Activated T-cell treated with anti-CD3 and anti-CD28 coated beads for 4 hours (primary cell): ENCODE measurements around the gene NUTM2A.
A peak's percentile ranks its signal among the peaks of the same experiment; 100 is the strongest.
"Not testable (repeated sequence)": the region's sequence is repeated elsewhere in the genome, so short reads cannot be mapped to it uniquely, and the experiment has no call there.

ENCODE experiments used
- DNase-seq: peaks from one replicate; pipeline ENCODE4 v3.0.0-alpha.2; 2020

The NUTM2A gene, protein sequence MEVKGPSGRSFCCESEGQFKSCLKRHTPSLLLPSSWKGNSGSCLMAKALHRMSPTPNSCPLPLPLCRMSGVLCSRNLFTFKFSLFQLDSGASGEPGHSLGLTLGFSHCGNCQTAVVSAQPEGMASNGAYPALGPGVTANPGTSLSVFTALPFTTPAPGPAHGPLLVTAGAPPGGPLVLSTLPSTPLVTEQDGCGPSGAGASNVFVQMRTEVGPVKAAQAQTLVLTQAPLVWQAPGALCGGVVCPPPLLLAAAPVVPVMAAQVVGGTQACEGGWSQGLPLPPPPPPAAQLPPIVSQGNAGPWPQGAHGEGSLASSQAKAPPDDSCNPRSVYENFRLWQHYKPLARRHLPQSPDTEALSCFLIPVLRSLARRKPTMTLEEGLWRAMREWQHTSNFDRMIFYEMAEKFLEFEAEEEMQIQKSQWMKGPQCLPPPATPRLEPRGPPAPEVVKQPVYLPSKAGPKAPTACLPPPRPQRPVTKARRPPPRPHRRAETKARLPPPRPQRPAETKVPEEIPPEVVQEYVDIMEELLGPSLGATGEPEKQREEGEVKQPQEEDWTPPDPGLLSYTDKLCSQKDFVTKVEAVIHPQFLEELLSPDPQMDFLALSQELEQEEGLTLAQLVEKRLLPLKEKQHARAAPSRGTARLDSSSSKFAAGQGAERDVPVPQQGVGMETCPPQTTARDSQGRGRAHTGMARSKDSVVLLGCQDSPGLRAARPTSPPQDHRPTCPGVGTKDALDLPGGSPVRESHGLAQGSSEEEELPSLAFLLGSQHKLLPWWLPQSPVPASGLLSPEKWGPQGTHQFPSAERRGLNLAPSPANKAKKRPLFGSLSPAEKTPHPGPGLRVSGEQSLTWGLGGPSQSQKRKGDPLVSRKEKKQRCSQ

DNA sequence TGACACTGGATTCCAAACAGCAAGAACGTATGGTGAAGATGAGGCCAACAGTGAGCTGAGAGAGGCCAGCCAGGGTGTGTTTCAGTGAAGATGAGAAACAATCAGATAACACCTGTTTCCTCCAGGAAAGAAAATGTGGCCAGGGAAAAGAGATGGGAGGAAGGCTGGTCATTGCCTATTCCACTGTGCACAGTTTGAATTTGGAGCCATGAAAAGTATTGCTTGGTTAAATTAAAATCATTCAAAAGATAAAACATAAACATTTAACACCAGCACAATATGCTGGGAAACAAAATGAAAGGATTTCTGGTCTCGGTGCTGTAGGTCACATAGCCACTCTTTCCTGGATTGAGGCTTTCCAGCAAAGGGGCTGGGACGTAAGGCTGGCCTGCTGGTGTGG lies at the start of gene NUTM2A:
Gene NUTM2A, plus strand, starts transcription at position 301 of the 400 bp plus-strand sequence. CDS start 383 bp downstream, outside the sequence.
- DNase-seq: not testable (repeated sequence)

DNA sequence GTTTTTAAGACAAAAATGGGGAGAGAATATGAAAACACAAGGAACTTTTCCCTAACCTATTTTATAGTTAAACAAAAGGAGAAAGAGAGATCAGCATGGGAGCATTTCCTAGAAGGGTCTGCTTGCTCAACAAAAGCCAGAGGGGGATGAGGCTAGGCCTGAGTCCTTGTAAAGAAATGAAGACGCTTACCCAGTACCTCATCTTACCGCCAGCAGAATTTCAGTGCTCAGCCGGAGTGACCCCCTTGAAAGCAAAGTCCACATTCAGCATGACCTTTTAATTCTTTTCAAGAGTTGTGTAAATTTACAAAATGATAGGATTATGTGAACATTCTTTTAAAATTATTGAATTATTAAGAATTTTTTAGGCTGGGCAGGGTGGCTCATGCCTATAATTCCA lies 47.7 kb upstream of the NUTM2A start:
- DNase-seq: not testable (repeated sequence)

DNA sequence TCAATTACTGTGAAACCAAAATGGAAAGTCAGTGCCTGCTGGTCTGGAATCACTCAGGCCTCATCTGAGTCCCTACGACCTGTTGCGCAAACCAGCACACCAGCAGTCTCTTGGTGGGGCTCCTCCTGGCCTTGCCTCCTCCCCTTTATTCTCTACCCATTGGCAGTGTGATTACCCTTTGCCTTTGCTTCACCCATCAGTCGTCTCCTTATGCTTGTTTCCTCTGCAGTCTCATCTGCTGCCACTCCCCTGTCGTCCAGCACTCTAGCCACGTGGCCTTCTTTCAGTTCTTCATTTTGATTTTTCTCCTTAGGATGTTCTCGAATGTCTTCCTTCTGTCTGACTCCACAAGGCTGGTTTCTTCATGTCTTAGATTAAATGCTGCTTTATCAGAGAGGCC lies 40.8 kb upstream of the NUTM2A start:
- not testable (repeated sequence) for DNase-seq

DNA sequence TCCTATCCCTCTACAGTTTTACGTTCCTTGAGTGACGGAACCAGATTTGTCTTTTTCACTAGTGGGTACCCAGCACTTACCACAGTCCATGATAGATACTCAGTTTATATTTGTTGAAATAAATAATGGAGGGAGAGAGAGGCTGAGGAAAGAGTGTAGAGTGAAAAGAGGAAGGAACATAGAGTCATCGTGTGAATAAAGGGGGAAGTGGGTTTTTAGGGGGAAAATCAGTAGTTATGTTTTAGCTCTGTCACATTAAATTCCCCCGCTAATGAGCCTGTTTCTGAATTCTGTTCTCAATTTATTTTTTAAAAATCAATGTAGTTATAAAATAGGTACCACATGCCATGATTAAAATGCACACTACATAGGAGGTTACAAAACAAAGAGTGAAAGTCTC lies 39.2 kb upstream of the NUTM2A start:
- DNase-seq: not testable (repeated sequence)

DNA sequence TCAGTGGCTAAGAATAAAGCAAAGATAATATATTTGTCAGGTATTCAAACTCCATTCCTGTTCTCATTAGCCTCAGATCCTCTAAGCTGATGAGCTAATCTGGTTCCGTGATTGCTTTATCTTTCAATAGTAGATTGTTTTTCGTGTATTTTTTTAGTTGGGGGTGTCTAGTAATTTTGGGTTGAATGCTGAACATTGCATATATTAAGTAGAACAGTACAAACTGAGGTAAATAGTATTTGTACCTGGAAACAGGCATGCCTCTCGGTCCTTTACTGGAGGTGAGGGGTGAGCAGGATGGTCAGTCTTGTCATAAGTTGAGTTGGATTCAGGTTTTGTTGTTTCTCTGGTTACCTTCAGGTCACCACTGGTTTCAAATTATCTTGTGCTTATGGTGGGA lies 37.7 kb upstream of the NUTM2A start:
- DNase-seq: not testable (repeated sequence)

DNA sequence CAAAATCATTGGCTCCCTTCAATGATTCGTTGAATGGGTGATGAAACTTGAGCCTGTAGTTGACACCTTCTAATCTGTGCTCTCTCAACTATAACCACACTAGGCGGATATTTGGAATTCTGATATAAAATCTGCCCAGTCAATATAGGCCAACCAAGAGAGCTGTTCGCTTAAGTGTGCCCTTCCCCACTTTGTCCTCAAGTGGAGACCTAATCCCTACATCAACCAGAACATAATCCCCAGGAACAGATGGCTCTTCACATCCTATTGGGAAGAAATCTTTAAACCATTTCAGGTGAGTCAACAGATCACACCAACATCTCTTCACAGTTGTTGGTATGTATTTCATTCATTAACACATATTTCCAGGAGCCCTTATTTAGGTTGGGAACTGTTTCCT lies 33.4 kb upstream of the NUTM2A start:
- not testable (repeated sequence) for DNase-seq

DNA sequence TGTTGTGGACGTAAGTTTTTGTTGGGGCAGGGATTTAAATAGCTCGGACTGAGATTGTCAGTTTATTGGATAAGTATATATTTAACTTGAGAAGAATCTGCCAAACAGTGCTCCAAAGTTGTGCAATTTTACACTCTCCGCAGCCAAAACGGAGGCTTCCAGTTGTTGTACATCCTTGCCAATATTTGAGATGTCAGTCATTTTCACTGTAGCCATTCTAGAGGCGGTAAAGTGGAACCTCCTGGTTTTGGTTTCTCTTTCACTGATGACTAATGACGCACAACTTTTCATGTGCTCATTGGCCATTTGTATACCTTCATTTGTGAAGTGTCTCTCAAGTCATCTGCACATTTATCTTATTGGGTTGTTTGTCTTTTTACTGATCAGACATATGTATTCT lies 24.3 kb upstream of the NUTM2A start:
- peak; percentile 4 for DNase-seq

DNA sequence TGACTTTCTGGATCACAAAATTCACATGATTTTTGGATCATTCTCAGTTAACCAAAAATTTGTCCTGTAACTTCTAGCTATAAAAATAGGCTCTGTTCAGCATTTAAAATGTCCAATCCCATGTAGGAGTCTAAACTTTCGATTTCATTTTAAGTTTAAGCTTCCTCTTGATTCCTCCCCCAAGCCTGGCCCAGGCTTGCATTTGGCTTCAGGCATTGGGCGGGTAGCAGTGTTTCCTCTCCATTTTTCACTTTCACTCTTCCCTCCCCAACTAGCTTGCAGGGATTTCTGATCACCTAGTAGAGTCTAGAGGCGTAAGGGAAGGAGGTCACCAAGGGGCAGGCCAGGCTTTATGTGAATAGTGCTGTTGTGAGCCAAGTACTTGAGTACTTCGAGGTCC lies 20.4 kb upstream of the NUTM2A start:
- DNase-seq: not testable (repeated sequence)

DNA sequence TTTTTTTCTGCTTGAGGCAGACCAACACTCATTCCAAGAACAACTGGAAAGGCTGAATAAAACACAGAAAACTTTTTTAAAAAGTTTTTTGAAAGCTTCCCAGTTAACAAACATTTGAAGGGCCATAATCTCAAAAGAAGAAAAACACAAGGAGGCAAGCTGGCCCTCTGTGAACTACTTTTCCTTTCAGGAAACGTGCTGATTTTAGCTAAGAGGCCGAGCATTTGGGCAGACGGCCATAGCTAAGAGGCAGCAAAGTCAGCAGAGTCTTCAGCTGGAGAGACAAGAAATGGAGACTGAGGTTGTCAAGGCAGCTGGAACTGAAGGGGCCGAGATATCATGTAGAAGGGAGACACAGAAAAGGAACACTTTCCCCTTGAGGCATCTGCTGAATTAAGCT lies 18.3 kb upstream of the NUTM2A start:
- not testable (repeated sequence) for DNase-seq

DNA sequence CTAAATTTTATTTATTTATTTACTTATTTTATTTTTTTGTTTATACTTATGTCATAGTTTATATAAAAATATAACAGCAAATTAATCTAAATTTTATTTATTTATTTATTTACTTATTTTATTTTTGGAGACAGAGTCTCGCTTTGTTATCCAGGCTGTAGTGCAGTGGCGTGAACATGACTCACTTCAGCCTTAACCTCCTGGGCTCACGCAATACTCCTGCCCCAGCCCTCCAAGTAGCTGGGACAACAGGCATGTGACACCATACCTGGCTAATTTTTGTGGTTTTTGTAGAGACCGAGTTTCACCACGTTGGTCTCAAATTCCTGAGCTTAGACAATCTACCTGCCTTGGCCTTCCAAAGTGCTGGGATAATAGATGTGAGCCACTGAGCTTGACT lies 14.9 kb upstream of the NUTM2A start:
- not testable (repeated sequence) for DNase-seq

DNA sequence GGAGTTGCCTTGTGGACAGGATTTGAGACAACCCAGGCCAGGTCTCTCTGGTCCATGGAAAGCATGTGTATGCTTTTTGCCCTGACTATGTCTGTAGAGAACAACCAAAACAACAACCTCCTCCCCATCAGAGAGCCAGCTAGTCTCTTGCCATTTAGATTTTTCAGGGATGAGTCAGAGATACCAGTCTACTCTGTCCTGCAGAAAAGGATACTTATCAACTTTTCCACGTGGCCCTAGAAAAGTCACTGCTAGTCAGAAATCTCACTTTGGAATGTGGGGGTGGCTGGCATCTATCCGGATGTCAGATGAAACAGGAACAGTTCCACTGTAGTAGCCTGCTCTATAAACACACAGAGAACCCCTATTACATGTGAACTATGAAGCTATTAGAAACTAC lies 13.4 kb upstream of the NUTM2A start:
- not testable (repeated sequence) for DNase-seq

DNA sequence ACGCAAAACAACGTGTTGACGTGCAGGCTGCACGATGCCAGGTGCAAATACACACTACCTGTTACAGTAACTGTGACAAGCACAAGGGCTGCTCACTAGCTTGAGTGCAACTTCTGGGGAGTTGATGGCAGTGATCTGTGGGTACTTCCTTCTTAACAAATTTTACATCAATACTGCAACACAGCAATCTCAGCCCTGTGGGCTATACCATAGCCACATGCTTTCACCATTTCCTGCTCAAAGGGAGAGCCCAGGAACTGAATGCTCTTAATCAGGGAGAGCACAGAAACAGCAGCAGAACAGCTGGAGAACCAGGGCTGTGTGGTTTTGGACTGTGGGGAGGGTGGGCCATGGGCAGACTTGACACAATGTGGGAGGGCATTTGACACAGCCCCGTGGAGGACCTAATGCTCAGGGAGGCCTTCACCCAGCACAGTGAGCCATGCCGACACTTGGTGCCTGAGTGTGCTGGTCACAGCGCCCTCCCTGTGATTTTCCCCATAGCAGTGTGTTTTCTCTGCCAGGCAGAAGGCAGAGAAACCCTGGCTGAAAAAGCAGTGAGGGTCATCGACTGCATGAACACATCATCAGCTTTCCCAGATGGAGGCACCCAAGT lies 12.0 kb upstream of the NUTM2A start:
- DNase-seq: not testable (repeated sequence)

DNA sequence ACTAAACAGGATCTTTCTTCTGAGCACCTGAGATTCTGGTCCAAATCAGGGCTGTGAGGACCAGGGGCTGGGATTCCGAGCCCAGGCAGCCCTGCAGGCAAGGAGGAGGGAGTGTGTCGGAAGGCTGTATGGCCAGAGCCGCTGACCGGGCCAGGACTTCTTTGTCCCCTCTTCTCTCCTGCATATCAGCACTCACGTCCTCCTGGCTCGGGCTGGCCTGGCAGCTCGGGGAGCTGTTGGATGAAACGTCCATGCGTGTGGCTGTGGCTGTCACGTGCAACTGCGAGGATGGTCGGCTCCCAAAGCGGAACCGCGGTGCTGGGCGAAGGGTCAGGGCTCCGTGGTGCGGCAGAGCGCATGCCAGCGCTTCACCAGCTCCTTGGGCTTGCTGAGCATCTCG lies 11.4 kb upstream of the NUTM2A start:
- not testable (repeated sequence) for DNase-seq

DNA sequence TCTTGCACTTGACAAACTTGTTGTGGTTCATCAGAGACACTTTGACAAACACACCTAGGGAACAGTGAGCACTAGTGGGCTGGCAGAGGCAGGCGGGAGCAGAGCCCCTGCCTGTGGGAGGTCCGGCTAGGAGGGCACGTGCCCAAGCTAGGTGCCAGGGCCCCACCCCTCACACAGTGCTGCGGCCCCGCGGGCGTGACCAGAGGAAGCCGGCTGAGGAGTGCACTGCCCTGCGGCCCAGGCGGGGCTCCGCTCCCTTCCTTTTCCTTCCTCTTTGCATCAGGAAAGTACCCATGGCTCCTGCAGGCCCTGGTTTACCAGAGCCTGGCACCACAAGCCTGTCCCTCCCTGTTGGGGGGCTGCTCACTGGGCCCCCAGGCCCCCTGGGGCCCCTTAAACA lies 9.1 kb upstream of the NUTM2A start:
- not testable (repeated sequence) for DNase-seq

DNA sequence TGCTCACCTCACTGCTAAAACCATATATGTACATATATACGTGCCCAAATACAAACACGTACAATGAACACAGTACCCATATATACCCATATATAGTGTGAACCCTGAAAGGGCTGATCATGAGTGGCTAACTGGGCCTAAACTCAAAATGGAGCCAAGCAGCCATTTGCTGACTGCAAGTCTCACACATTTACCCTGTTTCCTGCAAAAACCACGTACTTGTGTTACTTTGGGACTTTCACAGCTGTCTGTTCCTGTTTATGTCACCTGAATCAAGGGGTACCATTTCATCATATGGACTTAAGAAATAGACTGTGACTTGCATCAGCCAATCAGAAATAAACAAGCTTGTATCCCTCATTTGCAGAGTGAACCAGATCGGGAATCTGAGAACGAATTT lies 5.9 kb upstream of the NUTM2A start:
- DNase-seq: not testable (repeated sequence)

DNA sequence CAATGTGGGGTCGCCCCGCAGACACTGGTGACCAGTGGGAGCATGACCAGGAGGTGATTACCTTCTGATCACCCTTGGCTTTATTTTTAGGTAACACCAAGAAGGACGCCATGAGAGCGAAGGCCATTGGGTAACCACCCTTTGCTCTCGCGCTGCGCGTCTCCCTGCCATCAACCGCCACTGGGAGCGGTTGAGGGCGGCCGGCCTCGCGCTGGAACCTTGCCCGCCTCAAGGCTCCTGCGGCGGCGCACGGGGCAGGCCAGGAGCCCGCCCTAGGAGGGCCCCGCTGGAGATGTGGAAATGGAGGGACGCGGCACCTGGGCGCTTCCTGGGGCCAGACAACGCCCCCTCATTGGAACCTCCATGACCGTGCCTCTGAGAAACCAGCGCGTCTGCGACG lies 2.5 kb upstream of the NUTM2A start:
- not testable (repeated sequence) for DNase-seq

DNA sequence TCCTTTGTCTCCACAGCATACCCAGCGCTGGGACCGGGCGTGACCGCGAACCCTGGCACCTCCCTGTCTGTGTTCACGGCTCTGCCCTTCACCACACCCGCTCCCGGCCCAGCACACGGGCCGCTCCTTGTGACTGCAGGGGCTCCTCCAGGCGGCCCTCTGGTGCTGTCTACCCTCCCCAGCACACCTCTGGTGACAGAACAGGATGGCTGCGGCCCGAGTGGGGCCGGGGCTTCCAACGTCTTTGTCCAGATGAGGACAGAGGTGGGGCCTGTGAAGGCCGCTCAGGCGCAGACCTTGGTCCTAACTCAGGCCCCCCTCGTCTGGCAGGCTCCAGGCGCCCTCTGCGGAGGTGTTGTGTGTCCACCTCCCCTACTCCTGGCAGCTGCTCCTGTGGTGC lies 3.0 kb downstream of the NUTM2A start:
- DNase-seq: not testable (repeated sequence)

DNA sequence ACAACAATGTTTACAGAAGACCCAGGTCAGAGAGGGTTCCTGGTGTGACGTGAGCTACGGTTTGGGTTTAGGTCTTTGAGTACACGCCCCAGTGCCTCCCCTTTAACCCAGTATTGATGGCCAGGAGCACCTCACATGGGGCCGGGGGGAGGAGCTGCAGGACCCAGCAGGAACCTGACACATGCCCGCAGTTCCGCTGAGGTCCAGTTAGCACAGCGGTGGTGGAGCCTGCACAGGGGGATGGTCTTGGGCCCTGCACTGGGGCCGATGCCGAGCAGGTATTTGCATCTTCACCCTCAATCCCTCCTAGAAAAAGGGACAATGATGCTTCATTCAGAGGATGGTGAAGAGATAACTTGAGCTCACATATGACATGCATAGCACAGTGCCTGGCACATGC lies 4.0 kb downstream of the NUTM2A start:
- DNase-seq: not testable (repeated sequence)

DNA sequence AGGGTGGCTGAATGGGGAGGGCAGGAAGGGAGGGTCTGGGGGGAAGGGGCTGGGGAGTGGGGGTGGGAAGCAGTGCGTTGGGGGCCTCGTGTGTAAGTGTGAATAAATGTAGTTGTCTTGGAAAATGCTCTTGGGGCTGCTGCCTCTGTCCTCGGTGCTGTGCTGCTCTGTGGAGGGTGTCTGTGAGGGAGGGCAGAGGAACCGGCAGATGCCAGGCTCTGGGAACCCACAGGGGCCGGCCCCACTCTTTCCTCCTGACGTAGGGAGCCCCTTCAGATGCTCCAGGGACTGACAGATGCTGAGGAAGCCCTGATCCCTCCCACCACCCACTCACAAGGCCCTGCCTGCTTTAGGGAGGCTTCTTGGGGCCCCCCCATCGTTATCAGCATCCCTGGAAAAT lies 9.6 kb downstream of the NUTM2A start:
- not testable (repeated sequence) for DNase-seq

DNA sequence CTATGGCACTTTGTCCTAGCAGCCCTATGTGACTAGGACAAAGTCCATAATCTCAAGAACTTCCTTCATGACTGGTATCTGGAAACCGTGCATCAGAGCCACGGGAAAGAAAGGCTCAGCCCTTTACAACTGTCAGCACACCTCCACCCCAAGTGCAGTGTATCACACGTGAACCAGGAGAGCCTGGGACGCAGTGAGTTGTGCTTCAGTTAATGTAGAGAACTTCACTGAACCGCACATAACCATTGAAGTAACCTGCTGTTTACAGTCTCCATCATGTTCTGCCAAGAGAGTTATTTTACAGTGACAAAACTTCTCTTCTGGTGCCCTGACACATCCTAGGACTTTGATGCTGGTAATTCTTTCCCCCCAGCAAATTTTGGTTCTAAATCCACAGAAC lies 12.0 kb downstream of the NUTM2A start:
- not testable (repeated sequence) for DNase-seq

DNA sequence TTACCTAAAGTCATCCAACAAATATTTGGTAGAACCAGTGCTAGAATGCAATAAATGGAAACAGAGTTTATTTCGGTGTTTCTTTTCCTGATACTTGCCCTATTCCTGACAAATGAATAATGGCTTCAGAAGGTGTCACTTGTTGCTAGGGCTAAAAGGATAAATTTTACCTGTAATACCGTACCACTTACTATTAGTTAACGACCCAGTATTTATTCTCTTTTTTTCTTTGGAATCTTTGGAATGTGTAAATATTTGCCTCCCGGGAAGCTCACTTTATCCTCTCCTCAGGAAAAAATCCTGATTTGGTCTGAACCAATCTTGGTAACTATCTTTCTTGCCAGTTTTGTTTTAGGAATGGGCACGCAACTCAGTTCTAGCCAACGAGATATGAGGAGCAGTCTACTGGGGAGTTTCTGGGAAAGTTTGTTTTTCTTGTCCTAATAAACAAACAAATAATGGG lies 14.1 kb downstream of the NUTM2A start:
- not testable (repeated sequence) for DNase-seq

DNA sequence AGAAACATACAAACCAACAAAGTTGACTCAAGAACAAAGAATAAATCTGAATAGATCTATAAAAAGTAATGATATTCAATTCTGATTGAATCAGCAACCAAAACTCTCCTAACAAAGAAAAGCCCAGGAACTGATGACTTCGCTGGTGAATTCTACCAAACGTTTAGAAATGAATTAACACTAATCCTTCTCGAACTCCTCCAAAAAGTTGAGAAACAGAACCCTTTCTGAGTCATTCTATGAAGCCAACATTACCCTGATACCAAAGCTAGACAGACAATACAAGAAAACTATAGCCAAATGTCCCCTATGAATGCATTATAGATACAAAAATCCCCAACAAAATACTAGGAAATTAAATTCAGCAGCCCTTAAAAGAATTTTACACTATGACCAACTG lies 16.9 kb downstream of the NUTM2A start:
- DNase-seq: not testable (repeated sequence)

DNA sequence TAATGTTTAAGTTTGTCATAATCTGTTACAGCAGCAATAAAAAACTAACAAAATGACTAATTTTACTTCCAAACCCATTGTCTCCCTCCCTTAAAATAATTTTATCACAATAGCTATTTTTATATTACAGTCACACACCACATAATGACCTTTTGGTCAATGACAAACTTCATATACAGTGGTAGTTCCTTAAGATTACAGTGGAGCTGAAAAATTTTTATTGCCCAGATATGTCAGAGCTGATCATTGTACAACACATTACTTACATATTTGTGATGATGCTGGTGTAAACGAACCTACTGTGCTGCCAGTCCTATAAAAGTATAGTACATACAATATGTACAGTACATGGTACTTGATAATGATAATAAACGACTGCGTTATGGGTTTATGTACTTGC lies 22.1 kb downstream of the NUTM2A start:
- not testable (repeated sequence) for DNase-seq
